Endothelial cell of umbilical vein (primary cell): ENCODE data around the gene ADARB2. TPM values are rescaled to one million over a fixed set of nuclear protein-coding genes. Genes with fewer than 3 reads are reported as not detected.

Source experiments
- BruUV-seq: library from RNA; stranded (reverse); fragments of 400-500 nt; replicated peaks from 2 replicates; lab custom pipeline; 2021; lab: Mats Ljungman, UMichigan
- CTCF ChIA-PET: fragments of 300-600, 350-600 bp; sonication (Branson Sonifier 250); formaldehyde crosslinking; loops from one replicate; lab custom pipeline; 2021; ENCODE audit warnings: antibody characterized with exemption, inconsistent platforms; lab: Charles Lee
- POLR2A ChIA-PET: fragments of 300-600, 350-600 bp; sonication (Branson Sonifier 250); formaldehyde crosslinking; loops from one replicate; lab custom pipeline; 2021; ENCODE audit warnings: antibody characterized with exemption, inconsistent platforms; lab: Charles Lee
- DNase-seq: peaks from one replicate; pipeline ENCODE4 v3.0.0-alpha.2; 2011; ENCODE audit warnings: low read depth, low spot score
- FAIRE-seq: peaks from 2 replicates; lab custom pipeline; 2011; peaks lifted over from hg19 to GRCh38; lab: Jason Lieb, UNC
- H2AFZ ChIP-seq: 2 replicates; pipeline ENCODE4 v1.6.0; 2012; ENCODE audit warnings: low read depth, low read length, control low read depth, inconsistent platforms
- H3K27ac ChIP-seq: 2 replicates; pipeline ENCODE4 v1.5.1; 2011; ENCODE audit warnings: low read depth, mild to moderate bottlenecking, control low read depth, low read length, moderate library complexity; ENCODE audit not compliant: insufficient read depth
- H3K27me3 ChIP-seq, 2 experiments: 2 replicates each; pipeline versions ENCODE4 v1.6.0 to v1.6.1; 2011; ENCODE audit warnings: low read length in 2 of 2, mixed read lengths in 1 of 2; ENCODE audit not compliant: control insufficient read depth in 2 of 2, insufficient read depth in 2 of 2
- H3K36me3 ChIP-seq, 2 experiments: 2 replicates in 1 of 2; 3 replicates in 1 of 2; pipeline ENCODE4 v1.5.1; 2011; ENCODE audit warnings: low read length in 2 of 2, mild to moderate bottlenecking in 1 of 2, moderate library complexity in 1 of 2; ENCODE audit not compliant: control insufficient read depth in 2 of 2, insufficient read depth in 2 of 2; ENCODE audit errors: extremely low read depth in 1 of 2
- H3K4me1 ChIP-seq: 3 replicates; pipeline ENCODE4 v1.5.1; 2011; ENCODE audit warnings: mild to moderate bottlenecking, low read length; ENCODE audit not compliant: control insufficient read depth, insufficient read depth; ENCODE audit errors: extremely low read depth
- H3K4me2 ChIP-seq: 2 replicates; pipeline ENCODE4 v1.6.1; 2011; ENCODE audit warnings: low read length, control low read depth, mixed read lengths; ENCODE audit not compliant: insufficient read depth
- H3K4me3 ChIP-seq, 3 experiments: fragments of 200-600 bp in 1 of 3; sonication (generic), shearing (Covaris generic) in 1 of 3; replicated peaks in 1 of 3; 2 replicates each; pipeline ENCODE4 v1.5.1; 2011 to 2016; ENCODE audit warnings: control low read depth in 3 of 3, low read length in 3 of 3, mild to moderate bottlenecking in 2 of 3, inconsistent platforms in 1 of 3, low read depth in 1 of 3, moderate library complexity in 1 of 3; ENCODE audit not compliant: insufficient read depth in 1 of 3
- H3K79me2 ChIP-seq: 2 replicates; pipeline ENCODE4 v1.6.0; 2012; ENCODE audit warnings: low read length, inconsistent platforms; ENCODE audit not compliant: control insufficient read depth, insufficient read depth
- H3K9ac ChIP-seq: replicated peaks from 2 replicates; pipeline ENCODE3; 2011; ENCODE audit warnings: low read length, control low read depth; ENCODE audit not compliant: insufficient read depth; ENCODE audit errors: extremely low read depth
- H3K9me1 ChIP-seq: replicated peaks from 3 replicates; pipeline ENCODE4 v1.6.0; 2011; ENCODE audit warnings: mild to moderate bottlenecking, low read length; ENCODE audit not compliant: control insufficient read depth, insufficient read depth; ENCODE audit errors: extremely low read depth
- H3K9me3 ChIP-seq: replicated peaks from 2 replicates; pipeline ENCODE4 v1.5.1; 2012; ENCODE audit warnings: low read length, inconsistent platforms; ENCODE audit not compliant: control insufficient read depth, insufficient read depth
- H4K20me1 ChIP-seq: replicated peaks from 2 replicates; pipeline ENCODE3; 2011; ENCODE audit warnings: mild to moderate bottlenecking, low read length; ENCODE audit not compliant: control insufficient read depth, insufficient read depth; ENCODE audit errors: extremely low read depth
- EZH2 ChIP-seq: IDR thresholded peaks from 2 replicates; pipeline ENCODE4 v1.6.1; 2012; ENCODE audit warnings: borderline replicate concordance, low read depth, mild to moderate bottlenecking, moderate library complexity, low read length, inconsistent platforms; ENCODE audit not compliant: severe bottlenecking
- FOS ChIP-seq: IDR thresholded peaks from 2 replicates; pipeline ENCODE4 v1.6.1; 2011; ENCODE audit warnings: mild to moderate bottlenecking, low read length, moderate library complexity, borderline replicate concordance; ENCODE audit not compliant: insufficient read depth
- GATA2 ChIP-seq: IDR thresholded peaks from 2 replicates; pipeline ENCODE4 v1.7.0; 2011; ENCODE audit warnings: low read depth, mild to moderate bottlenecking, moderate library complexity, mixed read lengths, low read length; ENCODE audit not compliant: insufficient read length, insufficient read depth
- JUN ChIP-seq: IDR thresholded peaks from 2 replicates; pipeline ENCODE4 v1.6.1; 2011; ENCODE audit warnings: borderline replicate concordance, low read depth; ENCODE audit not compliant: insufficient read length, insufficient read depth
- MYC ChIP-seq: IDR thresholded peaks from one replicate; pipeline ENCODE4 v1.6.1; 2011; ENCODE audit warnings: mild to moderate bottlenecking, low read depth, low read length
- POLR2A ChIP-seq: IDR thresholded peaks from 2 replicates; pipeline ENCODE4 v1.6.1; 2012; ENCODE audit warnings: low read depth, mild to moderate bottlenecking, control low read depth, low read length
- POLR2AphosphoS5 ChIP-seq: IDR thresholded peaks from 2 replicates; pipeline ENCODE4 v1.6.1; 2012; ENCODE audit warnings: low read depth, mild to moderate bottlenecking, control low read depth, low read length, moderate library complexity; ENCODE audit not compliant: insufficient read depth
- dilution Hi-C: fragments of 300-500 bp; cut with MboI; formaldehyde crosslinking; loops from one replicate; pipeline ENCODE4 v1.15.0; 2019; ENCODE audit warnings: low sequenced_read_pairs; ENCODE audit not compliant: extremely low pct_ligation_motif_present
- intact Hi-C: fragments of 100-400 bp; cut with micrococcal nuclease; formaldehyde crosslinking; loops from one replicate; pipeline ENCODE4 v1.10.0; 2022
- polyA plus RNA-seq, 4 experiments: library from polyadenylated mRNA; depleted of rRNA in 3 of 4; stranded (reverse) in 3 of 4; unstranded in 1 of 4; fragments of >200 nt; gene quantifications; 2 replicates each; pipeline versions ENCODE4 v1.2.1 to v1.2.3, GENCODE V29; 2011 to 2012; ENCODE audit warnings: missing spikeins in 1 of 4
- total RNA-seq: library from RNA; stranded (reverse); gene quantifications from 2 replicates; pipeline ENCODE4 v1.2.3, GENCODE V29; 2021
- TF ChIP-seq, protein P1 (sequence below): IDR thresholded peaks from 2 replicates; pipeline ENCODE4 v1.6.1; 2011; ENCODE audit not compliant: insufficient read depth, insufficient read length
- TF ChIP-seq, protein P2 (sequence below), 2 donors: IDR thresholded peaks; 1 replicate in 1 of 2; 2 replicates in 1 of 2; pipeline ENCODE4 v1.5.1; 2011; ENCODE audit warnings: low read length in 2 of 2, mild to moderate bottlenecking in 2 of 2, moderate library complexity in 2 of 2, control low read depth in 1 of 2, inconsistent platforms in 1 of 2, low read depth in 1 of 2; ENCODE audit not compliant: insufficient read depth in 1 of 2; ENCODE audit errors: extremely low read depth in 1 of 2

Gene ADARB2
- total and polyA plus RNA-seq, 2 donors (not counting 3 experiments of a cell fraction or from before 2014, with no cell fraction given) = not detected

DNA sequence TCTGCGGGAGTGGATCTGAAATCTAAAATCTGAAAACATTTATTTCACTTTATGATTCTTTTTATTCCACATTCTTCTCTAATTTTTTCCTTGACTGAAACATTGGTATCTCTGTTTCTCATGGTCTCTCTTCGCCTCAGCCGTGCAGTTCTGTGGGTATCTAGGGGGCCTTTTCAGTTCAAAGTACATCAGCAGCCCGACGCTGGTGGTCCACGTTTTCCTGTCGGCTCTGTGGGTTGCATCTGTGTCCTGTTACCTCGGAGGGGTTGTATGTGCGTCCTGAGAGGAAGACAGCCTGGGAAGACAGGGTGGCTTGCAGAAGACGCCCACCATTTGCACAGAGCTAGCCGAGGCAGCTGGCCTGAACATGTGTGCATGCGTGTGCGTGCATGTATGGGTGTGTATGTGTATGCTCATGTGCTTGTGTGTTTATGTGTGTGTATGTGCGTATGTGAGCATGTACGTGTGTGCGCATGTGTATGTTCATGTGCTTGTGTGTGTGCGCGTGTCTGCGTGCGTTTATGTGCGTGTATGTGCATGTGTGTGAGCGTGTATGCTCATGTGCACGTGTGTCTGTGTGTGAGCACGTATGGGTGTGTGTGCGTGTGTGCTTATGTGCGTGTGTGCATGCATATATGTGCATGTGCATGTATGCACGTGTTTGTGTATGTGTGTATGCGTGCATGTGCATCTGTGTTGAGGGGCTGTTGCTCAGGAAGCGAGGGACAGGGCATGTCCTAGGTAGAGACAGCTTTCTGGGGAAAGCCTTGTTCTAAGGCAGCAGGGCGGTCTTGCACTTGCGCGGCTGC is 211.8 kb downstream of the ADARB2 start:
- Histone ChIP-seq H3K79me2 (no peaks in the 10 kb centered on the region), H4K20me1 (no peaks in the 10 kb centered on the region), H3K9me1 (no peaks in the 10 kb centered on the region), H3K4me2 (no peak overlapping the region), H3K4me1 (no peaks in the 10 kb centered on the region), H3K9me3 (peaks cover 3% of the 10 kb centered on the region), H3K27ac (no peak overlapping the region), H3K4me3 (no peak overlapping the region), H3K27me3 (no peaks in the 10 kb centered on the region), H2AFZ (no peak overlapping the region), H3K9ac (no peak overlapping the region), H3K36me3 (no peaks in the 10 kb centered on the region)
- intact Hi-C loops = no loop called here
- ChIA-PET CTCF (no interaction called here), POLR2A (no interaction called here)
- dilution Hi-C loops = no loop called here
- TF ChIP-seq, protein P1, sequence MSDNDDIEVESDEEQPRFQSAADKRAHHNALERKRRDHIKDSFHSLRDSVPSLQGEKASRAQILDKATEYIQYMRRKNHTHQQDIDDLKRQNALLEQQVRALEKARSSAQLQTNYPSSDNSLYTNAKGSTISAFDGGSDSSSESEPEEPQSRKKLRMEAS = no peak
- no peak for TF ChIP-seq MYC
- TF ChIP-seq, protein P2, sequence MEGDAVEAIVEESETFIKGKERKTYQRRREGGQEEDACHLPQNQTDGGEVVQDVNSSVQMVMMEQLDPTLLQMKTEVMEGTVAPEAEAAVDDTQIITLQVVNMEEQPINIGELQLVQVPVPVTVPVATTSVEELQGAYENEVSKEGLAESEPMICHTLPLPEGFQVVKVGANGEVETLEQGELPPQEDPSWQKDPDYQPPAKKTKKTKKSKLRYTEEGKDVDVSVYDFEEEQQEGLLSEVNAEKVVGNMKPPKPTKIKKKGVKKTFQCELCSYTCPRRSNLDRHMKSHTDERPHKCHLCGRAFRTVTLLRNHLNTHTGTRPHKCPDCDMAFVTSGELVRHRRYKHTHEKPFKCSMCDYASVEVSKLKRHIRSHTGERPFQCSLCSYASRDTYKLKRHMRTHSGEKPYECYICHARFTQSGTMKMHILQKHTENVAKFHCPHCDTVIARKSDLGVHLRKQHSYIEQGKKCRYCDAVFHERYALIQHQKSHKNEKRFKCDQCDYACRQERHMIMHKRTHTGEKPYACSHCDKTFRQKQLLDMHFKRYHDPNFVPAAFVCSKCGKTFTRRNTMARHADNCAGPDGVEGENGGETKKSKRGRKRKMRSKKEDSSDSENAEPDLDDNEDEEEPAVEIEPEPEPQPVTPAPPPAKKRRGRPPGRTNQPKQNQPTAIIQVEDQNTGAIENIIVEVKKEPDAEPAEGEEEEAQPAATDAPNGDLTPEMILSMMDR (IDR thresholded peaks at IDR 0.05; ENCODE audit: extremely low read depth in 1 of 2, insufficient read depth in 1 of 2, low read depth in 1 of 2, low read length in 2 of 2) = no peak
- no peak for TF ChIP-seq JUN
- TF ChIP-seq GATA2 = no peak
- TF ChIP-seq POLR2A = no peak
- TF ChIP-seq POLR2AphosphoS5 = no peak
- no peak for TF ChIP-seq EZH2
- no peak for TF ChIP-seq FOS
- no TSS peak for BruUV-seq
- DNase-seq = no peak
- FAIRE-seq = no peak
